Hepatocyte (in vitro differentiated cells): Measurements from ENCODE around the gene LRRC4C. TPM values are rescaled to one million over a fixed set of nuclear protein-coding genes. Genes with fewer than 3 reads are reported as not detected.

ENCODE experiments used
- DNase-seq: peaks from one replicate; pipeline ENCODE4 v3.0.0-alpha.2; 2016; ENCODE audit warnings: low spot score
- H2AFZ ChIP-seq: fragments of 200-600 bp; sonication (generic); 2 replicates; pipeline ENCODE4 v1.6.0; 2016; ENCODE audit warnings: antibody characterized with exemption, mild to moderate bottlenecking
- H3K27ac ChIP-seq: fragments of 200-600 bp; sonication (generic); 2 replicates; pipeline ENCODE4 v1.5.1; 2016; ENCODE audit warnings: mild to moderate bottlenecking
- H3K27me3 ChIP-seq: fragments of 200-600 bp; sonication (generic); 2 replicates; pipeline ENCODE4 v1.6.1; 2016
- H3K36me3 ChIP-seq: fragments of 200-600 bp; sonication (generic); replicated peaks from 2 replicates; pipeline ENCODE4 v1.5.1; 2016; ENCODE audit warnings: low read depth; ENCODE audit not compliant: insufficient read depth
- H3K4me1 ChIP-seq: fragments of 200-600 bp; sonication (generic); 2 replicates; pipeline ENCODE4 v1.5.1; 2016; ENCODE audit warnings: mild to moderate bottlenecking, moderate library complexity; ENCODE audit not compliant: insufficient read depth
- H3K4me2 ChIP-seq: fragments of 200-600 bp; sonication (generic); 2 replicates; pipeline ENCODE4 v1.6.0; 2016
- H3K4me3 ChIP-seq: fragments of 200-600 bp; sonication (generic); 2 replicates; pipeline ENCODE4 v1.5.1; 2016; ENCODE audit warnings: mild to moderate bottlenecking
- H3K79me2 ChIP-seq: fragments of 200-600 bp; sonication (generic); 2 replicates; pipeline ENCODE4 v1.6.0; 2017; ENCODE audit warnings: mild to moderate bottlenecking
- H3K9me2 ChIP-seq: fragments of 200-600 bp; sonication (generic); replicated peaks from 2 replicates; pipeline ENCODE4 v1.6.0; 2017; ENCODE audit warnings: mild to moderate bottlenecking; ENCODE audit not compliant: insufficient read depth
- H3K9me3 ChIP-seq: fragments of 200-600 bp; sonication (generic); 2 replicates; pipeline ENCODE4 v1.5.1; 2016; ENCODE audit warnings: low read depth, mild to moderate bottlenecking
- H4K20me1 ChIP-seq: fragments of 200-600 bp; sonication (generic); 2 replicates; pipeline ENCODE4 v1.6.0; 2016; ENCODE audit warnings: mild to moderate bottlenecking; ENCODE audit not compliant: insufficient read depth, poor library complexity, severe bottlenecking
- CTCF ChIP-seq: fragments of 200-600 bp; sonication (generic); IDR thresholded peaks from 2 replicates; pipeline ENCODE4 v1.5.1; 2016; ENCODE audit warnings: antibody characterized with exemption, mild to moderate bottlenecking; ENCODE audit not compliant: poor library complexity
- EZH2 ChIP-seq: fragments of 200-600 bp; sonication (generic); IDR thresholded peaks from 2 replicates; pipeline ENCODE4 v1.6.1; 2016; ENCODE audit warnings: antibody characterized with exemption, mild to moderate bottlenecking, borderline replicate concordance
- EZH2phosphoT487 ChIP-seq: fragments of 200-600 bp; sonication (generic); IDR thresholded peaks from one replicate; pipeline ENCODE4 v1.6.1; 2018; ENCODE audit warnings: antibody characterized with exemption, mild to moderate bottlenecking, low read depth, moderate library complexity; ENCODE audit not compliant: unreplicated experiment, severe bottlenecking
- WGBS: methylation state at CpG from one replicate; pipeline ENCODE4 v1.1.6; 2016; ENCODE audit warnings: low lambda C conversion rate; ENCODE audit errors: missing lambda C conversion rate; 5-methylcytosine and 5-hydroxymethylcytosine counted together
- polyA plus RNA-seq: library from polyadenylated mRNA; unstranded; fragments of >200 nt; fragmentation: Nextera tagmentation; extraction: Ambion mirVana; gene quantifications from 2 replicates; pipeline ENCODE4 v1.2.1, GENCODE V29; 2016
- total RNA-seq: library from RNA; depleted of rRNA; stranded (reverse); fragments of >200 nt; gene quantifications from 2 replicates; pipeline ENCODE4 v1.2.3, GENCODE V29; 2014

The LRRC4C gene
- total and polyA plus RNA-seq, 2 experiments from 2014 or later: 1.1 to 3.1 TPM

- H3K4me3 ChIP-seq: no peak overlapping the region
- H3K9me3 ChIP-seq: no peaks in the 10 kb centered on the region
- no peaks in the 10 kb centered on the region for H3K79me2 ChIP-seq
- 76% methylated on average over 3 of the region's 3 CpGs for WGBS
- H3K9me2 ChIP-seq: no peaks in the 10 kb centered on the region
- H3K36me3 ChIP-seq: no peaks in the 10 kb centered on the region
- no peaks in the 10 kb centered on the region for H3K27me3 ChIP-seq
- DNase-seq: no peak
- no peak overlapping the region for H2AFZ ChIP-seq
- no peaks in the 10 kb centered on the region for H4K20me1 ChIP-seq
- TF ChIP-seq EZH2 (no peak), CTCF (no peak), EZH2phosphoT487 (no peak)
- no peak overlapping the region for H3K27ac ChIP-seq
- H3K4me1 ChIP-seq: no peaks in the 10 kb centered on the region
- no peak overlapping the region for H3K4me2 ChIP-seq
These were observed 1223.6 kb downstream of the LRRC4C start for GRCh38 chr11:40235841-40236240.

- H3K4me3 ChIP-seq: no peak overlapping the region
- no peaks in the 10 kb centered on the region for H4K20me1 ChIP-seq
- H3K4me2 ChIP-seq: no peak overlapping the region
- H3K27ac ChIP-seq: no peak overlapping the region
- no peaks in the 10 kb centered on the region for H3K9me3 ChIP-seq
- no peaks in the 10 kb centered on the region for H3K27me3 ChIP-seq
- TF ChIP-seq EZH2 (no peak), EZH2phosphoT487 (no peak), CTCF (no peak)
- no peak for DNase-seq
- WGBS: 73% methylated on average over 2 of the region's 2 CpGs
- no peak overlapping the region for H2AFZ ChIP-seq
- no peaks in the 10 kb centered on the region for H3K4me1 ChIP-seq
- H3K36me3 ChIP-seq: no peaks in the 10 kb centered on the region
- H3K79me2 ChIP-seq: no peaks in the 10 kb centered on the region
- no peaks in the 10 kb centered on the region for H3K9me2 ChIP-seq
These were observed 1228.6 kb downstream of the LRRC4C start for GRCh38 chr11:40230821-40231220.

- H3K9me3 ChIP-seq: no peaks in the 10 kb centered on the region
- no peak overlapping the region for H3K4me2 ChIP-seq
- H4K20me1 ChIP-seq: no peaks in the 10 kb centered on the region
- no peaks in the 10 kb centered on the region for H3K79me2 ChIP-seq
- DNase-seq: no peak
- no peak overlapping the region for H3K4me3 ChIP-seq
- no peaks in the 10 kb centered on the region for H3K27me3 ChIP-seq
- no peaks in the 10 kb centered on the region for H3K9me2 ChIP-seq
- no peak for TF ChIP-seq CTCF
- no peak for TF ChIP-seq EZH2
- TF ChIP-seq EZH2phosphoT487: no peak
- no peaks in the 10 kb centered on the region for H3K4me1 ChIP-seq
- H2AFZ ChIP-seq: no peak overlapping the region
- H3K36me3 ChIP-seq: no peaks in the 10 kb centered on the region
- 72% methylated on average over 3 of the region's 3 CpGs for WGBS
- H3K27ac ChIP-seq: no peak overlapping the region
These were observed 1230.8 kb downstream of the LRRC4C start for GRCh38 chr11:40228662-40229061.

- Histone ChIP-seq H3K9me2 (no peaks in the 10 kb centered on the region), H3K27me3 (no peaks in the 10 kb centered on the region), H3K4me1 (no peaks in the 10 kb centered on the region), H3K4me2 (no peak overlapping the region), H3K9me3 (no peaks in the 10 kb centered on the region), H2AFZ (no peak overlapping the region), H4K20me1 (no peaks in the 10 kb centered on the region), H3K27ac (no peak overlapping the region), H3K79me2 (no peaks in the 10 kb centered on the region), H3K4me3 (no peak overlapping the region), H3K36me3 (no peaks in the 10 kb centered on the region)
- DNase-seq: no peak
- TF ChIP-seq CTCF (no peak), EZH2 (no peak), EZH2phosphoT487 (no peak)
These were observed 1231.7 kb downstream of the LRRC4C start for GRCh38 chr11:40227730-40228129.
